A172 (cell line): Measurements from ENCODE around the gene SYNRG. TPM values are rescaled to one million over a fixed set of nuclear protein-coding genes. Genes with fewer than 3 reads are reported as not detected.

Experiments used
- DNase-seq: peaks from one replicate; pipeline ENCODE4 v3.0.0-alpha.2; 2015; ENCODE audit warnings: low spot score
- total RNA-seq: library from RNA; depleted of rRNA; stranded (reverse); fragments of >200 nt; shearing (Covaris generic); gene quantifications from 2 replicates; pipeline ENCODE4 v1.2.3, GENCODE V29; 2014; rRNA removed

SYNRG gene
- total RNA-seq, 1 experiment from 2014 or later: 7.4 TPM

DNA sequence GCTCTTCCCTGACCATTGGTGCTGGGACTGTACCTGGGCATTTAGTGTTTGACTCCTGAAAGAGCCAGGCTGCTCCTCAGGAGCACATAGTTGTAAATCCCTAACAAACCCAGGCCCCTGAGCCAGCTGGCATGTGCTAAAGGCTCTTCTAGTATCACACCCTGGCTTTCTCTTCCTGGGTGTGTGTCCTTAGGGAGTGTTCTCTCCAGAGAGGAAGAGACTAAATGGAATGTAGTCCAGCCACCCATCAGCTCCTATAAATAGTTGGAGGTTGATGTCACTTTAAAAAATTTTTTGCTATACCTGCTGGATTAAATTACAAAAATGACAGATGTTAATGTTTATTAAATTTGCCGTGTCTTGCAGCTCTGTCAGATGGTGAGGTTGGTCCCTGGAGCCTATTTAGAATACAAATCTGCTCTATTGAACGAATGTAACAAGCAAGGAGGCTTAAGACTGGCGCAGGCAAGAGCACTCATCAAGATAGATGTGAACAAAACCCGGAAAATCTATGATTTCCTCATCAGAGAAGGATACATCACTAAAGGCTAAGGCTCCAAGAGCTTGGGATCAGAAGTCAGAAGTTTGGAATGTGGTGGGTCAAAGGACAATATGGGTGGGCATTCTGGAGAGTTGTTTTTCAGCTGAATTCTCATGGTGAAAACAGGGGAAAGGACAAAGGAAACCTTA lies 132.6 kb downstream of the SYNRG start:
- DNase-seq: peak; percentile 63

DNA sequence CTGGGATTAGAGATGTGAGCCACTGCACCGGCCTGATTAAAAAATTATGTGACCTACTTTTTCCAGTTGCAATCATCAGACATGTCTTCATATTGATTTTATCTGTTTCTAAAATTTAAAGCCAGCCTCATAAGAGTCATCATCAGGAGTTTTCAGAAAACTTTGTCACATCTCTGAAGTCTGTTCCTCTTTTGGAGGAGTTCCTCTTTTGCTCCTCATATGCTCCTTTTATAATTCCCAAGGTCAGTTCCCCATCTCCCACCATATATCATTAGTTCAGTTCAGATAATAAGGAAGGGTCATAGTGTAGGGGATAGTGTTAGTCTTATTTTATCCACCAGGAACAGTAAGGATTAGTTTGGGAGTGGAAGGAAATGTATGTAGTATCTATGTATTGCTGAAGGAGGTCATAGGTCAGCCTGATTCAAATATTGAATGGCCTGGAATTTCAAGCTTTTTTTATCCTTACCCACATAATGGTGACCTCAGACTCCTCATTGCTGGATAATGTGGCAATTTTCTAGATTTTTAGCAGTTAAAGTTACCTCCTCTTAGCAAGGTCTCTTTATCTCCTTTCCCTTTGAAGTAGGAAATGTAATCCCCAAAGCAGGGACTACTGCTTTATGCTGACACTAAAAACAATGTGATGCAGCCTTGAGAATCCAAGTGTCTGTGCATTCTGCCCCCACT lies 133.3 kb downstream of the SYNRG start:
- no peak for DNase-seq

DNA sequence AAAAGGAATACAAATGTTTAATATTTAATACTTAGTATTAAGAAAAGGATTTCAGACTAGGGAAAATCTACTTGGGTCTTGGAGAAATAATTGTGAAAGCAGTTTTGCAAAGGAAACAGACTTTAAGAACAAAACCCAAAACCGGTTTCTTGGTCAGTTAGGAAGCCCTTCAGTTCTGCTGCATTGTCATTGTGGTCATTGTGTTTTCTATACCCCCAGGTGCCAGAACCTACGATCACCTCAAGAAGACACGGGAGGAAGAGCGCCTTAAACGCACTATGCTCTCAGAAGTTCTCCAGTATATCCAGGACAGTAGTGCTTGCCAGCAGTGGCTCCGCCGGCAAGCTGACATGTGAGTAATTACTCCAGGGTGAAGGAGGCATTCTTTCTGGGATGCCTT lies 139.0 kb downstream of the SYNRG start:
- DNase-seq: no peak

DNA sequence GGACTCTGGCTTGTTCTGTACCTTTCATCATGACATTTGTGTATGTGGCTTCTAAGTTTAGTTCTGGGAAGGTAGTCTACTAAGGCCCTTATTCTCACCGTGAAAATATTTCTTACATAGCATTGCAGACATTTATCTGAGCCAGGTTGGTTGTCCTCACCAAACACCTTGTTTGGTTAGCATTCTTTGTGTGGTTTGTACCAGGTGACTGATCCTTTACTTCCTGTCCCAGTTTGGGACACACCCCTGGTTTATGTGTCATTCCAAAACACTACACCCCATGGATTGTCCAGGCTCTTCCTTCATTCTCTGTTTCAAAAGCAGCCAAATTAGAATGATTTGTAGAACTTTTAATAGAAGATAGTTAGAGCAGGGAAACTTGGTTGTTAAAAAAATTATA lies 142.7 kb downstream of the SYNRG start:
- DNase-seq: peak; percentile 65

DNA sequence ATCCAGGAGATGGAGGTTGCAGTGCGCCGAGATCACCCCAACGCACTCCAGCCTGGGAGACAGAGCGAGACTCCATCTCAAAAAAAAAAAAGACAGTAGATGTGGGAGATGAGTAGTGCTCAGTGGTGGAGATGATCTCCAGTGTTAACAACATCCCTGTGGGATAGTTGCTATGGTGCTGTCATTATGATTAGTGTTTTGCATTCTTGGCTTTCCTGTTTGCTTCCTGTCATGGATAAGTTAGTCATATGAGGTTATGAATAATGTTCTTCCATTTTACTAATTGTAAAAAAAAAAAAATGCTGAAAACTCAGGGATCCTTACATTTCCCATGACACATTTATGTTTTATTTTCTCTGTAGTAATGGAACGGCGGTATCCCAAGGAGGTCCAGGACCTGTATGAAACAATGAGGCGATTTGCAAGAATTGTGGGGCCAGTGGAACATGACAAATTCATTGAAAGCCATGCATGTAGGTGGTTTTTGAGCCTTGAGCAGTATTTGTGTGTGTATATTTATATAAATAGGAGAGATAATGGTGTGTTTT lies 144.1 kb downstream of the SYNRG start:
- DNase-seq: peak; percentile 73

Other genes with a start within 250 kb of the SYNRG start
- not detected in 2 replicates for gene C17orf78, start 233.4 kb downstream of the SYNRG start, total RNA-seq
- gene ACACA, start 202.6 kb downstream of the SYNRG start, total RNA-seq: 41.7 and 52.6 TPM in 2 replicates
- 27.1 and 29.1 TPM in 2 replicates for gene TADA2A, start 202.5 kb downstream of the SYNRG start, total RNA-seq
- gene DUSP14, start 119.5 kb downstream of the SYNRG start, total RNA-seq: 124 and 151 TPM in 2 replicates
- 45.9 and 59.3 TPM in 2 replicates for gene DDX52, start 34.0 kb upstream of the SYNRG start, total RNA-seq
- not detected in 2 replicates for gene HNF1B, start 135.6 kb upstream of the SYNRG start, total RNA-seq